ENCODE data around the gene GNA12.

Gene GNA12

DNA sequence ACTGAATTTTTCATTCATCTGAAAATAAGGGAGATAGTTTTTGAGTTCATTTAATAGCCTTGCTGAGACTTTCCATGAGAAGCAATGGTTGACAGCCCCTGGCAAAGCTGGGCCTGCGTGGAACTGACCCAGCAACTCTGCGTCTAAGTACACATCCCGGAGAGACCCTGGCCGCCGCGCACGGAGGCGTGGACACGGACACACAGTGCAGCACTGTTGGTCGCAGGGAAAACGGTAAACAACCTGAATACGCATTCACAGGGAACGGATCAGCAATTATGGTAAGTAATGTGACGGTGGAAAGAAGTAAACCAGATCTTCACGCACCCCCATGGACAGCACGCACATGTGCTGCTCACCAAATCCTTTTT is 28.2 kb downstream of the GNA12 start:
- TF ChIP-seq CTCF (IDR thresholded peaks at IDR 0.05; ENCODE audit: extremely low read depth, missing control alignments), result no peak
- DNase-seq (ENCODE audit: low spot score), result no peak

GRCh38 chr7:2814946-2815874 is 28.9 kb downstream of the GNA12 start:
- no peak for TF ChIP-seq CTCF (IDR thresholded peaks at IDR 0.05; ENCODE audit: extremely low read depth, missing control alignments)
- no peak for DNase-seq (ENCODE audit: low spot score)

- DNase-seq (ENCODE audit: low spot score), result no peak
- TF ChIP-seq CTCF (IDR thresholded peaks at IDR 0.05; ENCODE audit: extremely low read depth, missing control alignments), result no peak
Observed at GRCh38 chr7:2814186-2814945, 29.7 kb downstream of the GNA12 start.

- DNase-seq (ENCODE audit: low spot score), result no peak
- TF ChIP-seq CTCF (IDR thresholded peaks at IDR 0.05; ENCODE audit: extremely low read depth, missing control alignments), result no peak
Observed at GRCh38 chr7:2813350-2814185, 30.5 kb downstream of the GNA12 start.

DNA sequence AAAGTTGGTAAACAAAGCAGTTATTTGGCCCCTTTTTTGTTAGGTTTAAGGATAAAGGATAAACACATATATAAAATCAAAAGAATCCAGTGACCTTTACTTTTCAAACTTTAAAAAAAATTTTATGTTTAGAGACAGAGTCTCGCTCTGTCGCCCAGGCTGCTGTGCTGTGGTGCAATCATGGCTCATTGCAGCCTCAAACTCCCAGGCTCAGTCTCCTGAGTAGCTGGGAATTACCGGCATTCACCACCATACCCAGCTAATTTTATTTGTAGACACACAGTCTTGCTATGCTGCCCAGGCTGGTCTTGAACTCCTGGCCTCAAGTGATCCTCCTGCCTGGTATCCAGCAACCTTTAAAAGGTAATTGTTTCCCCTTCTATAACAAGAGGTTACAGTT is 31.3 kb downstream of the GNA12 start:
- TF ChIP-seq CTCF (IDR thresholded peaks at IDR 0.05; ENCODE audit: extremely low read depth, missing control alignments), result no peak
- DNase-seq (ENCODE audit: low spot score), result no peak

DNA sequence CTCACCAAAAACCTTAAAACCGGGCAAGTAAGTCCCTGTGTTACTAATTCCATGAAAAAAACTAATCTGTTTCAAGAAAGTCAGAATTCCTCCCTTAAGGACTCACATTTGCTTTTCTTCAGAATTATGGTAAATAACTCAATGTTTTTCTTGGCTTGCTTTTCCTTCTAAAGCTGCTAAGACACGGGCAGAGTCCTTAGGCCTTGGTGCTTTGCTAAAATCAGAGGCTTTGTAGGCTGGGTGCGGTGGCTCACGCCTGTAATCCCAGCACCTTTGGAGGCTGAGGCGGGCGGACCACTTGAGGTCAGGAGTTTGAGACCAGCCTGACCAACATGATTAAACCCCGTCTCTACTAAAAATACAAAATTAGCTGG is 32.0 kb downstream of the GNA12 start:
- no peak for TF ChIP-seq CTCF (IDR thresholded peaks at IDR 0.05; ENCODE audit: extremely low read depth, missing control alignments)
- no peak for DNase-seq (ENCODE audit: low spot score)
